A673 (cell line): ENCODE results near the gene GUK1.

ENCODE experiments used
- CTCF ChIP-seq: fragments of 300-800, 200-600 bp; sonication (generic); conservative IDR thresholded peaks from 2 replicates; pipeline ENCODE4 v1.5.1; 2017; ENCODE audit warnings: low read depth, mild to moderate bottlenecking, antibody characterized with exemption, low read length, moderate library complexity, mixed read lengths
- EZH2 ChIP-seq: fragments of 200-600 bp; sonication (generic); IDR thresholded peaks from 2 replicates; pipeline ENCODE4 v1.6.1; 2017; ENCODE audit warnings: borderline replicate concordance, low read depth, mild to moderate bottlenecking, mixed read lengths, antibody characterized with exemption, low read length; ENCODE audit not compliant: poor library complexity, severe bottlenecking

GRCh38 chr1:228117335-228117734 lies 22.7 kb upstream of the GUK1 start:
- no peak for TF ChIP-seq CTCF
- no peak for TF ChIP-seq EZH2
